GM18909 (cell line): ENCODE results near the gene SYT1.
A peak's percentile ranks its signal among the peaks of the same experiment; 100 is the strongest.

Experiments
- ATAC-seq: cut with Tn5 transposase; IDR thresholded peaks from one replicate; pipeline ENCODE4 v1.9.1; 2021; ENCODE audit warnings: mild to moderate bottlenecking; ENCODE audit not compliant: unreplicated experiment, poor library complexity

SYT1 gene

DNA sequence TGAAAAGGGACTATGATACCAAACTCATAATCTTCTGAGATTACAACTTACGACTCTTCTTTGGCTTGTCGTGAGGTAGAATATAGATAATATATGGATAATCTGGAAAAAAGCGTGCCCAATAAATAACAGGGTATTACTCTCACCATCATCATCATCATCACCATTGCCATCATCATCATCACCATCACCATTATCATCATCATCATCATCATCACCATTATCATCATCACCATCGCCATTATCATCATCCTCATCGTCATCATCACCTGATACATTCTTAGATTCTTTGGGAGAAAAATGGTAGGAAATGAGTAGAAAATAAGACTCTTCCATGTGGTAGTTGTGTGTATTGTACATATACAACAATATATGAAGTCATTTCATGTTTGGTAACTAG, 259.8 kb downstream of the SYT1 start:
- no peak for ATAC-seq

DNA sequence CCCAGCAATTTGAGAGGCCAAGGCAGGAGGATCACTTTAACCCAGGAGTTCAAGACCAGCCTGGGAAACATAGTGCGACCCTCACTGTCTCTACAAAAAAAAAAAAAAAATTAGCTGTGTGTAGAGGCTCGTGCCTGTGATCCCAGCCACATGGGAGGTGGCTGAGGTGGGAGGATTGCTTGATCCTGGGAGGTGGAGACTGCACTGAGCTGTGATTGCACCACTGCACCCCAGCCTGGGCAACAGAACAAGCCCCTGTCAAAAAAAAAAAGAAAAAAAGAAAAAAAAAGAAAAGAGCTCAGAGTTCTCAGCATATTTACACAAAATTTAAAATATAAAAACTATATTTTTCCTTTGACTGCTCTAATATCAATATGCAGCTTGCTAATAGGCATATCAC, 260.8 kb downstream of the SYT1 start:
- no peak for ATAC-seq

DNA sequence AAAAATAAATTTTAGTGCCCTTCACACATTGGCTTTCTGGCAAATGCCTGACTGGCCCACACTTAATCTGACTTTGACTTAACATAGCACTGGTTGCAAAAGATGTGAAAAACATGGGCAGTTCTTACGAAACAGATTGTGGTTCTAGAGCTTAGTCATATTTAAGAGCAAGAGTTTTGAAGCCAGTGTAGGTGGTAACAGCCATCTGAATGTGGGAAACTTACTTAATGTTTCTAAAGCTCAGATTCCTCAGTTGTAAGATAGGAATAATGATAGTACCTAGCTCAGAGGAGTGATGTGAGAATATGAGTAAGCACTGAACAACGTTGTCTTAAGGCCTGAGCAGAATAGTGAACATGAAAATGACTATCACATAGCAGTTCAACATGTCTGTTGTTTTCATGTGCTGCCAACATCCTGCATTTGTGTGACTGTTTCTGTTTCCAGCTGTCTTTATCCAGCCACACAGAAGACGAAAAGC, 262.7 kb downstream of the SYT1 start:
- ATAC-seq = peak; percentile 96

DNA sequence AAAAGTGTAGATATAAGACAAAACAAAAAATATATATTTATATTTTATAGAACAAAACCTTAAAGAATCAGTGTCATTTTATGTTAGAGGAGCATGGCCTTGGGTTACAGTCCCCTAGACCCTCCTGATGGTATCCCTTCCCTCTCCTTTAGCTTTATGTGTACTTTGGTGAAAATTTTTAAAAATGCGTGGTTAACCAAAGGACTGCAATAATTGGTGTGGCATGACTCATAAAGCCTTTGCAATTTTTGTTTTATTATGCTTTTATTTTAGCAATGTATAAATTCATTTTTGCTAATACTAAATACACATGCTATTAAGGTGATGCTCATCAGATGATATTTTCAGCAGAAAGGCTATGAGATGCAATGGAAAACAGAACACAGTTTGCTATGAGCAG, 264.4 kb downstream of the SYT1 start:
- no peak for ATAC-seq

DNA sequence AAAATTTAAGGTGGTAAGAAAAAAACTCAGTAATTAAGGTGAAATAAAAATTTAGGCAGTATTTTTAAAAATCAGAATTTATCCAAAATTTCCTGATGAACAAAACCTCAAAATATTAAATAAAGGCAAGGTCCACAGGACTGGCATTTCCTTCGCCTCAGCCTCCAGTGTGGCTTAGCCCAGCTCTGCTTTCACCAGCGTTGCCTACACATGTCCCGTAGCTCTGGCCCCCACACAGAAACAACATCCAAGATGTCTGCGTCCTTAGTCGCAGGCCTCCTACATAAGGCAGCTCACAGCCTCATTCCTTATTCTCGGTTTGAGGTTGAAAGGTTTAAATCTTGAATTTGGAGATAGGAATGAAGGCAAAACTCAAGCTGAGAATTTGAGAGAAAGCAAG, 274.3 kb downstream of the SYT1 start:
- ATAC-seq = no peak

DNA sequence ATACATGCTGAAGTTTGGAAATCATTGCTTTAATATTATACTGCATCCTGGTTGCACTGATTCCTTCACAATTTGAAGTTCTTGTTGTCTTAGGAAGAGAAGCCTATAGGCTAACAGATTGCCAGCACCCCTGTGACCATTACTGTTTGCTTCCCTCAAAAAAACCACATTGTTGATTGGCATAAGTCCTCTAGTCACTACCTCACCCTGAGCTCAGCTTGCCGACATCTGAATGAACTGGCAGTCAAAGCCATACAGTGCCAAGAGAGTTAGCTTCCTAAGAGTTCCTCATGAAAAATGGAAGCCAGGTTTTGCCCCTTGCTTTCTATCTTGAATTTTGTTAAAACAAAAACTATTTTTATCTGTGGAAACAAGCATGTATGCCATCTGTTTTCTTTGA, 276.1 kb downstream of the SYT1 start:
- no peak for ATAC-seq

DNA sequence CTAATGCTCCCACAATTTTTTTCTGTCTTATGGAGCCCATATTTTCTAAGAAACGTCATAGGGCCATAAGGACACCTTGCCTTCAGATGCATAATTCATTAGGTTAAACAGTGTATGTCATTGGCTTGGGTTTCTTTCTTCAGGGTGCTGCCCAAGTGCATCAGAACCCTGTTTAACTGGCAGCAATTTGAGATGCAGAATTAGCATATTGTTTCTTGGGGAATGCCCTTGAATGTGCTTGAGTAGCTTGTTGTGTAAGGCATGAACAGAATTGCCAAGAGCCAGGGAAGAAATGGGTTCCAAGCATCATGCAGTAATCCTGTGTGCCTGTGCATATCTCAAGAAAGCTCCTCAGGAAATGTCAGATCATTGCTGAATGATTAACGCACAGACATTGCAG, 277.2 kb downstream of the SYT1 start:
- no peak for ATAC-seq

DNA sequence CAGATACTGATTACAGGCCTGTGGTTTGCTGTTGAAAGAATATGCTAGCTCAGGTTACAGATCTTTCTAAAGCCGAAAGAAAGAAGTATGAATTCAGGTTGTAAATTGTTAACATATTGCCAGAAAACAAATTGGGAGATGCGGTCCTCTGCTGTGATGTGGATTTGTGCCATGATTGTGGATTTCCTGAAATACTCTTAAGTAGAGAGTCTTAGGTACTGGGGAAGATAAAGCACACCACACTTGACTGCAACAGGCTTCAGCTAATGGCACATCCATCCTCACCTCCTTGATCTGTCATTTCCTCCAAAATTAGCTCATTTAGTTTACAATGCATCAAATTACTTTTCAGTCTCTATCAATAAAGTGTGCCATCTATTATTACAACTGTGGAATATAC, 279.2 kb downstream of the SYT1 start:
- ATAC-seq = no peak

DNA sequence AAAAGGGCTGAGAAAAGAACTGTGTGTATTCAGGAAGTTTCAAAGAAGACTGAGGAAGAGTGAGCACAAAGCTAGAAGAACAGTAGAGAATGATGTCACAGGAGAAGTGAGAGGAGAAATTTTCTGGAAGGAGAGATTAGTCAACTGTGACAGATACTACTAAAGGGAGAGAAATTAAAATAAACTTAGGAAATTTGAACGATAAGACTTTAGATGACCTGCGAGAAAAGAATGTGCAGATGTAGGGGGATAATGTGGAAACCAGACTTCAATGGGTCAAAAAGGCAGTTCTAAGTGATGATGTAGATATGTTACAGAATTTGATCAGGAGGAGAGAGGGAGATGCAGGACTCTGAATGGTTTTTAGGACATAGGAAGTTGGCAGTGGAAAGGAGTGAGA, 287.4 kb downstream of the SYT1 start:
- ATAC-seq = no peak

DNA sequence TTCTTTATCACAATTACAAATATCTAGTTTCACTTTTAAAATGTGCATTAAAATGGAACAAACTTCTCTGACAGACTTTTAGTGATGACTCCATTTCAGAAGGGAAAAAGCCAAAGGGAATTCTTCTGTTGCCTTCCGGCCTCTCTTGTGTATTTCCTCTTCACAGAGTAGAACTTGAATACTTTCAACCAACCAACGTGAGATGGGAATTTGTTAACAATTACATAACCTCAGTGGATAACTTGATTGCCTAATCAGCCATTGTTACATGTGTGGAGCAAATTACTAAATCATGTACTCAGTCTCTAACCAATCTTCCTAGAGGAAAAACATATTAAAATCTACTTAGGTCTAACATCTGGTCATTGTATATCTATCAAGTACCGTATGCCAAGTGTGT, 291.1 kb downstream of the SYT1 start:
- no peak for ATAC-seq

DNA sequence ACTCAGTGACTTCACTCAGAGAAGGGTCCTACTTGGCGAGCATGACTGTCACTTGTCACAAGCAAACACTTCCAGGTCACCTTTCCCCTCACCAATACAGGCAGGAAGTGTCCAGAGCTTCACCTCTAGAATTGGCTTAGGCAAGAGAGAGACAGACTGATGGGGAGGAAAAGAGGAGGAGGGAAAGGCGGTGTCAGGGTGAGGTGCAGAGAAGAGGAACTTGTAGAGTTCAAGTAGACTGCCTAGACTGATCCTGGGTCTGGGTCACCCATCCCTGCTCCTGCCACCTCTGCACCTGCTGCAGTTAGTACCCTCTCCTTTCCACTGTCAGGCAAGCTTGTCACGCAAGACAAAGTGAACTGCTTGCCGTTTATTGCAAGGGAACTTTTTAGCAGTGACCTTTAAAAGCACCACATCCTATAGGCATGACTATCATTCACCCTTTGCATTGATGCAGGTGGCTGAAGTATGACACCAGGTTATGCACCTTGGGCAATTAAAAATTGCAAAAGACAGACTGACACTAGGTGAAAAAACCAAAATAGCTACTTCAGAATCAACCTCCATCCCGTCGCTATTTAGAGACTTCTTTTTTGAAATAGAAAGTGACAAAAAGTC, 292.4 kb downstream of the SYT1 start:
- peak; percentile 59 for ATAC-seq

DNA sequence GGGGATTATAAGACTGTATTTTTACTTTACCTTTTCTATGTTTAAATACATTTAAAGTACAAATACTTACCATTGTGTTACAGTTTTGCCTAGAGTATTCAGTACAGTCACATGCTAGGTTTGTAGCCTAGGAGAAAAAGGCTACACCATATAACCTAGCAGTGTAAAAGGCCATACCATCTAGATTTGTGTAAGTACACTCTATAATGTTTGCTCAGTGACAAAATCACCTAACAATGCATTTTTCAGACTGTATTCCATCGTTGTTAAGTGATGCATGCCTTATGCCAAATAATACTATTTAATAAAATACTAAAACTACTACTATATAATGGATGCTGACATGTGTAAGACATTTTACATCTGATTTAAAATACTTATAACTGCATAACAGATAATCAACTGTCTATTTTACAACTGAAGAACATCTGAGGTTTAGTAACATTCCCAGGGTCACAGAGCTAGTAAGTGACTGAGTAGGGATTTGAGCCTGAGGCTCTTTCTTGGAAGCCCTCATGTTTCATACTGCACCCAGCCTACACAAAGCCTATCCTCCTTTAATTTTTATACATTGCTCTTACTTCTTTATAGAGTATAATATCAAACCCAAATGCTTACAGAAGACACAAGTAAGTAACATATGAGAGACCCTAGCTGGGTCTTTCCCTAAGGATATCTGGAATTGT, 296.8 kb downstream of the SYT1 start:
- no peak for ATAC-seq

DNA sequence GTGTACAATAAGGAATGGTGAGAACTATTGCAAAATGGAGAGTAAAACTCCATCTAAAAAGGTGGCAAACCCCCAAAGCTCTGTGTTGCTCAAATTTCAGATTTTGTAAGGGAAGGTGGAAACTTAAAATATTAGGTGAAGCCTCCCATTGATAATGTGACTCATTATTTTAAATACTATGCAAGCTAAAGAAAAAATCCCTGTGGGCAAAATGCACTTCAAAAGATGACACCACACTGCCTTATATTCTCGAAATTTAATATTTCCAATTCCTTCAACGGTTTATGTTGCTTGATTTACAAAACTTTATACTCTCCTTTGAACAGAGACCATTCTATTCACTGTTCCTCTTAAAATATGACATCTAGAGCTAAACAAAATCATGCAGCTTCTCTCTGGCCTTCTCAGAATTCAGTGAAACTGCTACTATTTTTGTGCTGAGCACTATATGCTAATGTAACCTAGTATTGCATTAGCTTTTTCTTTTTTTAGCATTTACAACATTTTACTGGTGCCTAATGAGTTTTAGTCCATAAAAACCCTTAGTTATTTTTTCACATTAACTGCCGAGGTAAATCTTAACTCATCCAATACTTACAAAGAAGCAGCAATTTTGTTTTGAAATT, 297.7 kb downstream of the SYT1 start:
- ATAC-seq = no peak

DNA sequence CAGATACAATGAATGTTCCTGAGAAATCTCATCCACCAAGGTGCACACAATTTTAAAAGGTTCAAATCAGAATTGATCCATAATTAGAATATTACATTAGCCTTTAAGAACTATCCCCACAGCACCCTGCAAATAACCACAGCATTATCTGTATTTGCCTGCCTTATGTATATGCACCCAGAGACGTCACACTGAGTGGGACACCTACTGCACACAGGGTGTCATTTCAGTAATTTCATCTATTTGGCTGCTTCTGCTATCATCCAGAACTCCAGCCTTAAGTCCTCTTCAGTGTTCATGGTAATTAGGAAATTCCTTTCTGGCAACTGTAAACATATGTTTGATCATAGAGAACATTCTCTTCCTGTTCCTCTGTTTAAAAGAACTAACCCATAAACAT, 298.4 kb downstream of the SYT1 start:
- ATAC-seq = peak; percentile 49

DNA sequence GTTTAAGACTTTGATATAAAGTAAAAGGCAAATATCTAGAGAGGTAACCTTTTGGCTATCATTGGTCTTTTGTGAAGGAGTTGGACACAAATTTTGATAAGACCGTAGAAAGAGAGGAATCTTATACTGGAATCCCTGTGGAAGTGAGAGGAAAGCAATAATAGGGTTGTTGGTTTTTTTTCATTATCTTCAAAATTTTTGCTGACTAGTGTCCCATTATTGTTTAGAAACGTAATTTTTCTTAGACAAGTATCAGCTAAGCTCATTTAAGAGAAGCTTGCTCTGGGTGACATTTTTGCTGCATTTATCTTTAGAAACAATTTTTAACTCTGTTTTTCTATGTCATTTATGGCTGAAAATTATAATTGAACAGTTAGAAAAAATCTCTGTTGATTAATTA, 300.3 kb downstream of the SYT1 start:
- no peak for ATAC-seq

DNA sequence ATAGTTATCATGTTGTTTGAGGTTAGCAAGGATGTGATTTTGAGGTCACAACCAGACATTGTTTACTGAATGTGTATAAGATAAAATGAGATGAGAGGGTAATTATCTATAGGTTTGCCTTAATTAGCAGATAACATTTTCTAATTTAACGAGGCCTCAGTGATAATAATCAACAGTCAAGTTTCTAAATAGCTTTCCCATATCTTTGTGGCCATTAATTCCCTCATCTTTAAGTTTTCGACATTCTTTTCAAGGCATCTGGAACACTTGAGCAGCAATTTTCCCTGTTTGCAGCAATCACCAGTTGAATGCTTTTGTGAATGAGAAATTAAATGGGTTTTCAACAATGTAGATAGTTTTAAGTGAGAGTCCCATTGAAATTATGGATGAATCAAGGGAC, 304.1 kb downstream of the SYT1 start:
- no peak for ATAC-seq

DNA sequence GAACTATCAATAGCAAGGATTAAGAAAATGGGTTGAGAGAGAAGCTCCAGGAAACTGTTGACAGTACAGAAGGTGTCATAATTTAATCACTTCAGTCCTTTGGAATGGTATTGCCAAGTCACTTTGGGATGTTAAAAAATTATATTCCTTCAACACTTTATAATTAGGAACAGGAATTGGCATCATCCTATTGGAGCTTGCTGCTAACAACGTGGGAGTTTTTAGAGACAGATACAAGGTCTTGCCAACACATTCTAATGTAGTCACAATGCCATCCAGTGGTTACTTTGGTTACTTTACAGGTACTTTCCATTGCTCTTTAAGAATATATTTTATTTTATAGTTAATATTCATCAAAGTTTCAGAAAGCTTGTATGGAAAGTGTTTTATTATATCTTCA, 310.1 kb downstream of the SYT1 start:
- ATAC-seq = peak; percentile 76

DNA sequence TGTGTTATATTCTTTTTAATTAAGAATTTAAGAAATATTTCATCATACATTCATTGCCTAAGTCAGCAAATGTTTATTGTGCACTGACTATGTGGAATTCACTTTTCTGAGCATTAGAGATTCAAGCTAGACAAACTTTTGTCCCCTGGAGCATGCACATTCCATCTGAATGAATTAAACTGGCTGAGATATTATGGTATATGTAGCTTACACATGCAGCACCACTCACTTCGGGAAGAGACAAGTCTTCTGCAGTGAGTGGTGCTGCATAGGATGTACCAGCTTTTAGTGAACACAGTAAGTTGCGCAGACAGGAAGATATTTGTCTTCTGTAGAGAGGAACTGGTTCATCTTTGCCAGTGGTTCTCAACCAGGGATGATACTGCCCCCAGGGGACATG, 318.4 kb downstream of the SYT1 start:
- no peak for ATAC-seq

DNA sequence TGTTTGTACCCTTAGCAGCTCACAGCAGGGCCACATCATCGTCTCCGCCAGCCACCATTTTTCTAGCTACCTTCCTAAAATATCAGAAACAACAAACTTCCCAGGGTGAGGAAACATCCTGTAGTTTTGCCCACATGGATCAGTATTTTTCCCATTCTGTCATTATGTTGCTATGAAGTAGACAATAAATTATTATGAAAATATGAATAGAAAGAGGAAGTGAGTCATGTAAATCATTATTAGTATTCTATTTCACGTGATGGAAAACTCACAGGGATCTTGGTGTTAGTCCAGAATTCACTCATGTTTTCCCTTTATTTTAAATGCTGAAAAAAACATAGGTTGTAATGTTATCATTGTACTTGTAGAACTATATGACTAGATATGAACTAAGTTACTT, 319.4 kb downstream of the SYT1 start:
- ATAC-seq = no peak

DNA sequence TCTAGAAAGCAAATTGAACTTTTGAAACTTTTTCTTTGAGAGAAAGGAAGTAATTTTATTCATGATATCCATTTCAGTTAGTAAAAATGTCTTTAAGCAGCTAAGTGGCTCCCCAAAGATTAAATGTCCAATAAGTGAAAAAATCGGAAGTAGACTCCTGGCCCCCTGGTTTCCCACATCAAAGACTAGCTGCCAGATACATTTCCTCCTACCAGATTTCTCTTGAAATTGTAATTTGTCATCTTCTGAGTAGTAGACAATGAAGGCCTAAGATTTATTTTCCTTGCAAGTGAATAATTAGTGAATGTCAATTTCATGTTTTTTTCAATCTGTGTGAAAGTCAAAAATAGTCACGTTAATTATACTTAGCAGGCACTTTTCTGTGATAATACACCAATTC, 321.9 kb downstream of the SYT1 start:
- ATAC-seq = no peak

DNA sequence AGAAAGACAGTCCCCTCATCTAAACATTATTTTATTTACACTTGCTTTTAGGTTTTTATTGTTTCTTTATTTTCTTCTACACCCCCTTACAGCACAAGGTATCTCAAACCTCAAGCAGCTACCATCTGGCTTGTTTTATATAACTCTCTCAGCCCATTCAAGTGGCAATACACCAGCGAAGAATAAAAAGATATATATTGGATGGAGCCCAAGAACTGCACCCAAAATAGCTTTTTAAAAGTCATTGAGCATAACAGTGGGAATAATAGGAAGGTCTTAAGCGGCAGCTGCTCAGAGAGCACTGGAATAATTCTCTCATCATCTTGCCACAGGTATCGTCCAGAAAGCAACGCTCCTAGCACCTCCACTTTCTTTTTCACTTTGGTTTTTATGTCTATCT, 322.5 kb downstream of the SYT1 start:
- ATAC-seq = no peak

DNA sequence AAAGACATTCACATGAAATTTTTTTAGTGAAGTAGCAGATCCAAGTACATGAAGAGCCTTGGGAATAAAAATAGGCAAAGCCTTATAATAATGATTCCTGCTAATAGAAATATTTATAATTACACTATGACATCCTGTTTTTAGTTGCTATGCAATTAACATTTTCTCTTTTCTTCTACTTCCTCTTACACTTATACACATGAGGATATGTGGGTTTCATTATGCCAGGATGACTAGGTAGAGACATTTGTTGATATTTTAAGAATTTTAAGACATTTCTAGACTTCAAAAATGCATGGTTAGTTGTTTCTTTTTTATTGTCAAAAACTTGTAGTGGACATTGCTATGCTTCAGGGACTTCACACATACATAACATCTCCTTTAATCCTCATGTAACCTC, 326.8 kb downstream of the SYT1 start:
- ATAC-seq = no peak
